IPS-NIHi7 (cell line): ENCODE measurements around the gene FPGS.
A peak's percentile ranks its signal among the peaks of the same experiment; 100 is the strongest.
"Not testable (repeated sequence)": the region's sequence is repeated elsewhere in the genome, so short reads cannot be mapped to it uniquely, and the experiment has no call there.

Source experiments
- DNase-seq: peaks from one replicate; pipeline ENCODE4 v3.0.0; 2012; ENCODE audit warnings: mixed read lengths; ENCODE audit errors: extremely low spot score

FPGS gene

GRCh38 chr9:127812936-127813675 lies 10.4 kb downstream of the FPGS start:
- no peak for DNase-seq

- DNase-seq, result no peak
Measured at GRCh38 chr9:127813686-127814226, 11.1 kb downstream of the FPGS start.

- no peak for DNase-seq
Measured at GRCh38 chr9:127814619-127815511, 12.2 kb downstream of the FPGS start.

- DNase-seq, result no peak
Measured at GRCh38 chr9:127815512-127816361, 13.1 kb downstream of the FPGS start.

- no peak for DNase-seq
Measured at GRCh38 chr9:127816362-127816725, 13.7 kb downstream of the FPGS start.

GRCh38 chr9:127816728-127817127 lies 14.0 kb downstream of the FPGS start:
- no peak for DNase-seq

- no peak for DNase-seq
Measured at GRCh38 chr9:127817881-127818434, 15.3 kb downstream of the FPGS start.

- DNase-seq, result no peak
Measured at GRCh38 chr9:127818574-127818973, 15.9 kb downstream of the FPGS start.

- no peak for DNase-seq
Measured at GRCh38 chr9:127822108-127822507, 19.4 kb downstream of the FPGS start.

GRCh38 chr9:127825319-127826051 lies 22.8 kb downstream of the FPGS start:
- peak; percentile 91 for DNase-seq

- no peak for DNase-seq
Measured at GRCh38 chr9:127826253-127826913, 23.7 kb downstream of the FPGS start.

- peak; percentile 98 for DNase-seq
Measured at GRCh38 chr9:127828262-127829031, 25.8 kb downstream of the FPGS start.

- DNase-seq, result no peak
Measured at GRCh38 chr9:127829205-127829906, 26.7 kb downstream of the FPGS start.

GRCh38 chr9:127832248-127832647 lies 29.6 kb downstream of the FPGS start:
- DNase-seq, result no peak

GRCh38 chr9:127833555-127833954 lies 30.9 kb downstream of the FPGS start:
- no peak for DNase-seq

- DNase-seq, result no peak
Measured at GRCh38 chr9:127835991-127836516, 33.4 kb downstream of the FPGS start.

GRCh38 chr9:127836561-127836960 lies 33.9 kb downstream of the FPGS start:
- not testable (repeated sequence) for DNase-seq

GRCh38 chr9:127837346-127837745 lies 34.7 kb downstream of the FPGS start:
- DNase-seq, result no peak
